ENCODE measurements around the gene TP73. TPM values are rescaled to one million over a fixed set of nuclear protein-coding genes. Genes with fewer than 3 reads are reported as not detected.

The TP73 gene
- total RNA-seq, 1 donor from 2014 or later, result 5.2 TPM

DNA sequence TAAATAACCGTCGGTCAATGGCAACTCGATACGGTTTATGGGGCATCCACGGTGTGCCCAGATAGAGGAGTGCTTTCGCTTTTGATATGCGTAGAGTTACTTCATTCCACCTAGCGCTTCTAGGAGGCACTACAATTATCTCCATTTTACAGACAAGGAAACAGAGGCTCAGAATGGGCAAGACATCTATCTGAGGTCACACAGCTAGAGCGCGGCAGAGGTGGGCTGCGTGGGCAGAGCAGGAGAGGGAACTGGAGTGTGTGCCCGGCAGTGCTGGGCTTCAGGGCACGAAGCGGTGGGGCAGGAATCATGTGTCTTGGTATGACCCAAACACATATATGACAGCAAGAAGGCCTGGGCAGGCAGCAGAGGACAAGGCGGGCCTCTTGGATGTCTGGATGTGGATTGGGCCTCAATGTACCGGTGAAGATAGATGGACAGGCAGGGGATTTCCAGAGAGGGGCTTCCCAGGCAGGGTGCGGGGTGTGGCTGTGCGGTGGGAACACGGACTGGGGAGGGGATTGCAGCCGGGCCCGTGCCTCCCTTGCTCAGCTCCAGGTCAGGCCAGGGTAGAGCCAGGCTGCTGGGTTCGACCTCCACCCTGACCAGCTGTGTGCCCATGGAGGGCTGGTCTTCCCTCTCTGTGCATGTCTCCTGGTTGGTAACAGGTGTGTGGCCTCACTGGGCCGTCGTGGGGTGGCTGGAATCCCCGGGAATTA is 21.2 kb downstream of the TP73 start:
- ATAC-seq, result no peak

DNA sequence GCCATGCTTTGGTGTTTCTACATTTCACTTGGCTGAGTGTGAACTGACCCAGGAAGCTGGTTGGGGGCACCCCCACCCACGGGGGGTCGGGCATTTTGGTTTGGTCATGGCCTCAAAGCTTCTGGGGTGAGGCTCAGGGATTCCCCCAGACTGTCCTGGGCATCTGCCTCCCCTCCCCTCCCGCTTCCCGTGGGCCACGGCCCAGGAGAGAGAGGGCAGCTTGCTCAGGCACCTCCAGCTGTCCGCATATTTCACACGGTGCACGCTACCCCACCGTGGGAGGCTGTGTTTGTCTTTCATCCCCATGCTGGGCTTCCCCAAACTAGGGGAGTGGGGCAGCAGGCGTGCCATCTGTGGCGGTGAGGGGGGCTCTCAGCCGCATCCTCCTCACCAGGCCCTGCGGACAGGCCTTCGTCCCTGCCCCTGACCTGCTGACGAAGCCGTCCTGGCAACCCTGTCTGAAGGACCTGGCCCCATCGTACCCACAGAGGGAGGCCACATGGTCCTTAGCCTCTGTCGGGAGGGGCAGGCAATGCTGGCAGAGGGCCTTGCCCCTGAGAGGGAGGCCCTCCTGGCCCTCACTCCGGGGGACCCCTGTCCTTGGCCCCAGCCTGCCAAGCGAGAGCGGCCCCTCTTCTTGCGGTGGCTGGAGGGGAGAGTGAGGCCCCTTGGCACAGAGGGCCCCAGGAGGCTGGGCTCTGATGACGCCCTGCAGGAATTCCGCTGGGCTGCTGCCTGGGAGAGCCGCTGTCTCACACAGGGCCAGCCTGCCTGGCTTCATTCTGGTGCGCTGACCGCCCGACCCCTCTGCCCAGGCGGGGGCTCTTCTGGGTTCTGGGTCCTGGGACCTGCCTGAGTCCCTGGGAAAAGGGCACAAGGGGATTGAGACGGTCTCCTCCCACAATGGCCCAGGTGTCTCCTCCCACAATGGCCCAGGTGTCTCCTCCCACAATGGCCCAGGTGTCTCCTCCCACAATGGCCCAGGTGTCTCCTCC is 22.1 kb downstream of the TP73 start:
- peak; percentile 5 for ATAC-seq

DNA sequence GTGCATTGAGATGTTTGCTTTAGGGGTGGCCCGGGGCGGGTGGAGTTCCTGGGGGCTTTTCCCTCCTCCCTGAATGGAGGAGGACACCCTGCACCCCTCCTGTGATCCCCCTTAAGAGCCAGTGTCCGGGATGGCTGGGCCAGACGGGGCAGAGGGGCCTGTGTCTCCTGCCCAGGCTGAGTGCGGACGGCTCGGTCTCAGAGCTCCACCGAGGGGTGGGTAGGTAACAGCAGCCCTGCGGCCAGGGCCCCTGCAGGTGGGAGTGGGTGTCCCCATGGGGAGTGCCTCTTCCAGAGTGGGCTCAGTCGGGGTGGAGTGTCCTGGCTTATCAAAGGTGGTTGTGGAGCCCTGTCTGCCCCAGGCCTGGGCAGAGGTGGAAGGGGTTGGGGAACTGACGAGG is 23.1 kb downstream of the TP73 start:
- ATAC-seq, result no peak

DNA sequence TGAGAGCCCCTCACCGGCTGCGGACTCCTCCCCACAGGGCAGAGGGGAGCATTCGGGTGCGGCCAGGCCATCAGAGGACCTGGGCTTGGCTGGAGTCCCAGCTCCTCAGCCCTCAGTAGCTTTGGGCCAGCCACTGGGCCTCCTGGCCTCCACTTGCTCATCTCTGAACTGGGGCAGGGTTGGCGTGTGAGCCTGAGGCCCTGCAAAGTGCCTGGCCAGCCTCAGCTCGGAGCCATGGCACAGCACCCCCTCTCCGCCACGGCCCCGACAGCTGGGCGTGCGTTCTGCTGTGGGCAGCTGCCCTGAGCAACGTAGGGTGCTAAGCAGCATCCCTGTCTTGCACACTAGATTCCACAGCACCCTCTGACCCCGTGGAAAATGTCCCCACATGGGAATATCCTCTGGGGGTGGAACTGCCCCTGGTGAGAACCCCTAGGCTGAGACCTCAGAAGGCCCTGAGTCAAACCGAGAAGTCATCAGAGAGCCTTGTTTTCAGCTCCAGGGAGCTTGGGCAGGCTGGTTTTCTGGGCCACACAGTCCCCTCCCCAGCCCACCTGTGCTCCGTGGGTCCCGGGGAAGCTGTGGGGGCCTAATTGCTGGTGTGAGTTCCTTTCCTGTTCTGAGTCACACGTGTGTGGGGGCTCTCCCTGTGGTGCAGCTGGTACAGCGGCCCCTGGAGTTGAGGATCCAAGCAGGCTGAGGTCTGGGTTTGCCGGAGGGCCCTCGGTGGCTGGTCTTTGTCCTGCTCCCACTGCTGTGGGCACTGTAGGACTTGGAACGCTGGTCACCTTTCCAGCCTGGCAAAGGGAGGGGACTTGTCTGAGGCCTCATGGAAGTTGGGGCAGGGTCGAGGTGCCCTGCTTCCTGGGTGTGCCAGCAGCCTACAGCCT is 24.5 kb downstream of the TP73 start:
- ATAC-seq, result no peak

DNA sequence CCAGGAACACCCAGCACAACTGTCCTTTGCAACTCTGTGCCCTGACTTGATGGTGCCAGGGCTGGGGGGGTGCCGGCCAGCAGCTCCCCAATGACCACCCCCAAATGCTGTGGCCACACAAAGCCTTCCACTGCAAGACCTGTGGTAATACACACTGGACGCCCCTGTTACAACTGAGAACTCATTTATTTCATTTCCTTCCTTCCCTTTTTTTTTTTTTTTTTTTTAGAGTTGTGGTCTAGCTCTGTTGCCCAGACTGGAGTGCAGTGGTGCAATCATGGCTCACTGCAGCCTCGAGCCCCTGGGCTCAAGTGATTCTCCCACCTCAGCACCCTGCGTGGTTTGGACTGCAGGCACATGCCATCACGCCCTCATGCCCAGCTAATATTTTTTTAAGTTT is 25.2 kb downstream of the TP73 start:
- no peak for ATAC-seq

DNA sequence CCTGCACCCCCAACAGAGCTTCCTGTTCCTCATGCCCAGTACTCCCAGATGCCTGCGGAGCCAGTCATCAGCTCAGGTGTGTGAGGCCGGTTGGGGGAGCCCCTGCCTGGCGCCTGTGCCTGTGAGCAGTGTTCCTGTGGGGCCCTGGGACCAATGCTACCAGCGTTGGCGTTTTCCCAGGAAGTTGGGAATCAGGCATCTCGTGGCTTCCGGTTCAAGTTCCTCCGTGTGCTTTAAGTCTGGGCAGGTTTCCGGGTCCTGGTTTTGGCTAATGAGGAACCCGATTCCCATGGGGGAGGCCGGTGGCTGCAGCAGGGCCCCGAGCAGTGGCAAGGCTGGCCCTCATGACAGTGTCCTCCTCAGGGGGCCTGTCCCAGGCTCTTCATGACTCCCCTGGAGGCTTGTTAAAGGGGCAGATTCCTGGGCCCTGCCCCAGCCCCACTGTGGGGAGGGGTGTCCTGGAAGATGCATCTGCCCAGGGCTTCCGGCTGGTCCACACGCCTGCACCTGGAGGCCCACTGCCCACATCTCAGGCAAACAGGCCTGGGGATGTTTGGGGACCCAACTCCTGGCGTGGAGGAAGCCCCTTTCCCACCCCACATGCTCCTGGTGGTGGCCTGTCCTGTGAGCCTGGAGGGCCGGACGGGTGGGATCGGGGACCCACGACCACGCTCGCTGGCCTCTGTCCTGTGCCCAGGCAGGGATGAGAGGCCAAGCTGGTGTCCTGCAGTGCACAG is 26.2 kb downstream of the TP73 start:
- ATAC-seq, result no peak

DNA sequence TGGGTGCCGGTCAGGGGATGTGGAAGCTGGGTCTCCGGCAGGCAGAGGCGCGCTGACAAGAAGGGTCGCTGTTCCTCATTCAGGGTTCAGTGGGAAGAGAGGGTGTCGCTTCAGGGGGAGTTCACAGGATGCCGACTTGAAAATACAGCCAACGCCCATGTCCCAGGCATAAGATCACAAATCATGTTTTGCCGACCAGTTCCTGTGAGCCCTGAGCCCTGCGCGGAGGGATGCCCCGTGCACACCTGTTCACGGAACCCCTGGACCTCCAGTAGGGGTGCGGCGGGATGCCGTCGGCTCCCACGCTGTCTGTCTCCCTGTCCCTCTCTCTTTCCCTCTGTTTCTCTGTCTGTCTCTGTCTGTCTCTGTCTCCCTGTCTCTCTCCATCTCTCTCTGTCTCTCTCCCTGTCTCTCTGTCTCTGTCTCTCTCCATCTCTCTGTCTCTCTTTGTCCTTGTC is 26.8 kb downstream of the TP73 start:
- no peak for ATAC-seq

DNA sequence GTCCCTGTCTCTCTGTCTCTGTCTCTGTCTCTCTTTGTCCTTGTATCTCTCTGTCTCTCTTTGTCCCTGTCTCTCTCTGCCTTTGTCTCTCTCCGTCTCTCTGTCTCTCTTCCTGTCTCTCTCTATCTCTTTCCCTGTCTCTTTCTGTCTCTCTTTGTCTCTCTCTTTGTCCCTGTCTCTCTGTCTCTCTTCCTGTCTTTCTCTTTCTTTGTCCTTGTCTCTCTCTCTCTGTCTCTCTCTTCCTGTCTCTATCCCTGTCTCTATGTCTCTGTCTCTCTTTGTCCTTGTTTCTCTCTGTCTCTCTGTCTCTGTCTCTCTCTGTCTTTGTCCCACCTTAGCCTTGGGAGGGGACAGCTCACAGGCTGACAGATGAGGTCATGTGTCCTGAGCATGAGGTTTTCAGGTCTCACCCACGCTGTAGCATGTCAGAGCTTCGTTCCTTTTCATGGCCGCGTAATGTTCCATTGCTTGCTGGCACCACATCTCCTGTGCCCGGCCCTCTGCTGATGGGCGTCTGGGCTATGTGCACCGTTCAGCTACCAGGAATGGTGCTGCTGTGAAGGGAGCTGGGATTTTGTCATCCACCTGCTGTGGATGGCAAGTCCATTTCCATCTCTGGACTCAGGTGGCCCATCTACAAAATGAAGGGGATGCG is 27.6 kb downstream of the TP73 start:
- no peak for ATAC-seq

DNA sequence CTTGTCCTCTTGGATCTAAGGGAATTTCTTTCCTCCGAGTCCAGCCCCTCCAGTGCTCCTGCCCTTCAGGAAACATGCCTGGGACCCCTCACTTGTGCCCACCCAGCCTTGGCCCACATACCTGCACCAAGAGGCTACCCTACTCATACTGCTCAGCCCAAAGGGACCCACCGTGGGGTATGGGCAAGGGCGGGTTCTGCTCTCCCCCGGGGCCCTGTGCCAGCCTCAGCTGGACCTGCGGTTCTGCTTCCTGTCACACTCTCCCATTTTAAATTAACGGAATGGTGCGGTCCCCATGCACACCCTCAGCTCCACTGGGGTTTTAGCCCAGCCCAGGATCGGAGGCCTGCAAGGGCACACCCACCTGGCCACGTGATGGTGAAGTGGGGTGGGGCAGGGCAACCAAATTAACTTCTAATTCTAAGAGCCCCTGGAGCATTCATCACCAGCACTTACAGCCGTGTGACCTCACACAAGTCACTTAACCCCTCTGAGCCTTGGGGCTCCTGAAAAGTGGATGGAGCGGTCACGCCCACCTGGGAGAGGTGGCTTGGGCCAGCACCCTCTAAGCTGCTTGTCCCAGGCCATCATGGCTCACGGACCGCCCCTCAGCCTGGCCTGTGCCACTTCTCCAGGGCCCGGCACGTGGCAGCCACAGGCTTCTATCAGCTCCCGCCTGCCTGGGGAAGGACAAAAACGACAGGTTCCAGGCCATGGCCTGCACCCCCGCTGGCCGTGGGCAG is 28.3 kb downstream of the TP73 start:
- ATAC-seq, result peak; percentile 5

DNA sequence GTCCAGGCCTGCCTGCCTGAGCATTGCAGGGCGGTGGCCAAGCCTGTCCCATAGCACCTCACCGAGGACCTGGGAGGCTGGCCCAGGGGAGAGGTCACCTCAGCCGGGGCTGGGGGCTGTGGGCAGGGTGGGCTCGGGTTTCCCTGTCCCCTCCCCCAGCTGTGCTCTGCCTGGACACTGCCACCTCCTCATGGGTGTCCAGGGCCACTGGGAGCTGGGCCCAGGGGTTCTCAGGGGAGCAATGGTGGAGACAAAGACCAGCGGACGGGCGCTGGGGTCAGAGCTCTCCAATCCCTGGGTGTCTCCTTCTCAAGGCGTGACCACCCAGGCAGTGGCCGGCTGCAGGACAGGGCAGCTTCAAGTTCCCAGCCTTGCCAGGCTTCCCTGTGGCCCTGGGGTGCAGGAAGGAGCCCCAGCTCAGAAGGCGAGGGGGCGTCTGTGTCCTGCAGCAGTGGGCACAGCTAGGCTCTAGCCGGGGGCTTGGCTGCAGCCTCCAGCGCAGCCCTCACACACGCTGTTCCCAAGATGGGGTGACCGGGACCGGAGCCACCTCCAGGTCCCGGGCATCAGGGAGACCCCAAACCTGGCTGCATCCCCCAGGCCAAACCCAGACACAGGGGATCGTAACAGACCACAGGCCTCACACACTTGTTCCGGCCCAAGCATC is 29.0 kb downstream of the TP73 start:
- ATAC-seq, result peak; percentile 49

DNA sequence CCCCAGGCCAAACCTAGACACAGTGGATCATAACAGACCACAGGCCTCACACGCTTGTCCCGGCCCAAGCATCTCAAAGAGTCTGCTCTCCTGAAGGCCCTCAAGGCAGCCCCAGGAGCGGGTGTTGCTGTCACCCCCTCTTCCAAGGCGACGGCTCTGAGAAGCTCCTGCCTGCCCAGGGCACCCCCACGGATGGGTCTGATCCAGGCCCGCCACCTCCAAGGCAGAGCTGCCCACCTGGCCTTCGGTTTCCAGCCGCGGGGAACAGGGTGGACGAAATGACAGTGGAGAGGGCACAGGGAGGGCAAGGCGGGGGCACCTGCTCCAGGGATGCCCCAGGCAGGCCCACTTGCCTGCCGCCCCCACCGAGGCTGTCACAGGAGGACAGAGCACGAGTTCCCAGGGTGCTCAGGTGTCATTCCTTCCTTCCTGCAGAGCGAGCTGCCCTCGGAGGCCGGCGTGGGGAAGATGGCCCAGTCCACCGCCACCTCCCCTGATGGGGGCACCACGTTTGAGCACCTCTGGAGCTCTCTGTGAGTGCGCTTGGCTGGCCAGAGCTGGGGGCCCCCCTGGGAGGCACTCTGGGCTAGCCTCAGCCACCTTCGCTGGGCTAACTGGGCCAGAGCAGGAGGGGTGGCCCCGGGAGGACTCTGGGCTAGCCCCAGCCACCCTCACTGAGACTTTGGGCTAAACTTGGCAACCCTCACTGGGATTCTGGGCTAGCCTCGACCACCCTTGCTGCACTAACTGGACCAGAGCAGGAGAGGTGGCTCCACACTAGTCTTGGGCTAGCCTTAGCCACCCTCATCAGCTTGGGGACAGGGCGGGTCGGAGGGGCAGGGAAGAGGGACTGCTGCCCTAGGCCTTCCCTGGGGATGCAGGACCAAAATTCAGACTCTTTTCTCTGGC is 29.8 kb downstream of the TP73 start:
- no peak for ATAC-seq

DNA sequence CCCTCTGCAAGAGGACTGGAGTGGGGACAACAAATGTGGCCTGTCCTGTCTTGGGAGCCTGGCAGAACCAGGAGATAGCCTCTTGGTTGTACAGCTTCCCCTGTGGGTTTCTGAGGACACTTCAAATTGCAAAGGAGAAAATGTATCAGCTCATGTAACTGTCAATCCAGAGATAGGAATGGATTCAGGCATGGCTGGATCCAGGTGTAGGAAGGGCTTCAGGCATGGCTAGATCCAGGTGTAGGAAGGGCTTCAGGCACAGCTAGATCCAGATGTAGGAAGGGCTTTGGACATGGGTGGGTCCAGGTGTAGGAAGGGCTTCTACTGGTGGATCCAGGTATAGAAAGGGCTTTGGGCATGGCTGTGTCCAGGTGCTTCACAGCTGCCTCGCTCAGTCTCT is 30.9 kb downstream of the TP73 start:
- ATAC-seq, result no peak

DNA sequence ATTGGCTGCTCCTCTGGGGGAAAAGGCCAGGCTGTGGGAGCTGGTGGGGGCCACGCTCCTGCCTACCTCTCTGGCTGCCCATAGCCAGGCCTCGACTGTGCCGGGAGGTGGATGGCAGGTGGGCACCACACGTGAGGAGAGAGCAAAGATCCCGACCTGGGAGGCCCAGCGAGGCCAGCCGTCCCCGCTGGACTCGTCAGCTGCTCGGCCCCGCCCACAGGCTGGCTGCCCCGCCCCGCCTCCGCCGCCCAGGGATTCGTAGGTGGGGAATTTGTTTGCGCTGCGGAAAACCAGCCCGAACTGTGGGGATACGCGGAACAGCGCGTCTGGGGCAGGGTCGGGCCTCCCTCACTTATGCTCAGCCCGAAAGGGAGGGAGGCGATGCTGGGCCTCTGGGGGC is 31.7 kb downstream of the TP73 start:
- no peak for ATAC-seq

DNA sequence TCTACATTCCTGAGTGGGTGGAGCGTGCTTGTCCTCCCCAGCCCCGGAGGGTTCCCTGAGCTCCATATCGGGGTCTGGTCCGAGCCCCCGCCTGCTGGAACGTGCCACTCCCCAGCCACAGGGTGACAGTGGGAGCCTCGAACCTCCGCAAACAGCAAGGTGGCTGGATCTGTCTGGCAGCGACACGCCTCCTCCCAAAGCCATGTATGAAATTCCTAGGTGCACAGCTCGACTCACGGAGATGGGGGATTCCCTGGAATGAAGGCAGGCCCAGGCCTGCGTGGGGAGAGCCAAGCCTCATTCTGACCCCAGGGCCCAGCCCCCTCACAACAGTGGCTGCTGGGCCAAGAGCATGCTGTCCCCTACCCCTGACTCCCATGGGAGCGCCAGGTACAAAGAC is 32.9 kb downstream of the TP73 start:
- no peak for ATAC-seq

DNA sequence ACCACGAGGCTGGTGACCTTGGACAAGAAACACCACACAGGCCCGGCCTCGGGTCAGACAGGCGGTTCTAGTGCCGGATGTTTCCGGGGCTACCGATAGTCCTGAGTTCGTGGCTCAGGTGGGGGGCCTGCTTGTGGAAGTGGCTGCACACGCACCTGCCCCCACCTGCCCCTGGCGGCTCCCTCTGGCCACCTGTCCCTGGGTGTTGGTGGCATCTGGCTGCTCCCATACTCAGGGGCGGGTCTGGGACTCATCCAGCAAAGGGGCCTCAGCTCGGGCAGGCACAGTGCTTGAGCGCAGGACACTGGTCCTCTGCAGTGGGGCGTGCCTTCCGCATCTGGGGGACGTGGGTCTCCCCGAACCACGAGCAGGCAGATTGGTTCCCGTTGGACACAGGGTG is 33.6 kb downstream of the TP73 start:
- no peak for ATAC-seq

DNA sequence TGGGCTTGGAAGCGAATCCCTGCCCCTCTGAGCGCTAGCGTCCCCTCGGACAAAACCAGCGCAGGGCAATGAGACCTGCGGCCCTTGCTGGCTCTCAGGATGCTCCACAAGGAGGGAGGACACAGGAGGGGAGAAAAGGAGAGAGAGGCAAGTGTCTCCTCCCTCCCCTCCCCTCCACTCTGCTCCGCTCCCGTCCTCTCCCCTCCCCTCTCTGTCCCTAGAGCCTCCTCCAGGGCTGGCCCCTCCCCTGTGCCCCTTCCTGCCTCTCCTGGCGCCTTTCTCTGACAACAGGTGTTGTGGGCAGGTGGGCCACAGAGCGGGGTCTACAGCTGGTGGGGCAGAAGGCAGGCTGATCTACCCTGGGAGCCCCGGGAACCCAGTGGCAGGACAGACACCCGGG is 35.2 kb downstream of the TP73 start:
- no peak for ATAC-seq

DNA sequence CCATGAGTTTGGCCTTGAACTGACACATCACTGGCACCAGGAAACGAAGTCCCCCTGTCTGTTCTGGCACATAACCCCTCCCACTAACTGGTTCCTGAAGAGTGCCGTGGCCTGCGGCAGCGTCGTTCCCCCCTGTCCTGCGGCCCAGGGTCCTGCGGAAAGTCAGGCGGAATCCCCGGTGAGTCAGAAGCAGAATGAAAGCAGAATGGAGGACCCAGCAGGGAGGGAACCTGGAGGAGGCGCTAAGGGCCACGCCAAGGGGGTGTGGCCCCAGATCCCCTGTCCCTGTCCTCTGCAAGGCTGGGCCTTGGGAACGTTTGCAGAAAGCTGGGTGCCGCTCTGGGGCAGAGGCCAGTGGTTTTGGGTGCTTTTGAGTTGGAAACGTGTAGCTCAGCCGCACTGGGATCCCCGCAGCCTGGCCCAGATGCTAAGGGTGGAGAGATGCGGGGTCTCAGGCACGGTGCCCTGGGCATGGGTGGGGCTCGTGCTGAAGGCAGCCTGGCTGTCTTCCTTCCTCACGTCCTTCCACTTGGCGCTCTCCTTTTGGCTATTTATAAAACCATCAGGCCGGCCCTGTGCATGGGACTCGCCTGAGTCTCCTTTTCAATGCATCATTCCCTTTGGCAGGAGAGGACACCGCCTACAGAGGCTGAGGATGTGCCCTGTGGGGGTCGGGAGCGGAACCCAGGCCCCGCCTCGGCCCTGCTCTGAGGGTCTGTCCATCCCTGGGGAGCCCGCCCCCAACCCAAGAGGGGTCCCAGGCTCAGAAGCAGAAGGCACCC is 36.2 kb downstream of the TP73 start:
- peak; percentile 51 for ATAC-seq

DNA sequence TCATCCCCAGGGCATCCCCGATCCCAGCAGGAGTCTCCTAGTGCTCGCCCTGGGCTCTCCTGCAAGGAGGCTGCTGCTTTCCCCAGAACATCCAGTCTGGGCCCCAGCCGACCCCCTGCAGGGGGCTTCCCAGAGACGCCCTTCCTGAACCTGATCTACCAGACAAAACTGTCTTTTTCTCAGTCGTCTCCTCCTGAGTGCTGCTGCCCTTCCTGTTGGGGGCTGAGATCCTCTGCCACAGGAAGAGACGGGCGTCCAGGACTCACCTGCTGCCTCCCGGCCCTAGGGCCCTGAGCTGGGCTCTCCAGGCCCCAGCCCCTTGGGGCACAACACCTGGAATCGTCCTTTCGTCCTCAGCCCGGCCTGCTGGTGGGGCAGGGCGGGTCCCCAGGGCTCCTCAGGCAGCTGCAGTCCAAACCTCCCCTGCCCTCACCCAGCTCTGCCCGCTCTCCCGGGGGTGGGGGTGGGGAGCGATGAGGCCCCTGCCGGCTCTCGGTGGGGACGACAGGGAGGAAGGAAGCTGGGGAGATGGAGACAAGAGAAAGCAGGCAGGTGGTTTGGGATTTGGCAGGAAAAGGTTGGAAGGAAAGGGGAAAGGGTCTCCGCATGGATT is 36.9 kb downstream of the TP73 start:
- no peak for ATAC-seq
